Adrenal gland (tissue), 5 donors: ENCODE measurements around the gene SPATC1L.

Experiments
- CTCF ChIP-seq, 6 experiments: fragments of 450-650 bp in 4 of 6; fragments of 200-600 bp in 2 of 6; sonication (generic) in 1 of 6; IDR thresholded peaks; 1 replicate in 5 of 6; 2 replicates in 1 of 6; pipeline versions ENCODE4 v1.5.1 to v1.8.0; 2016 to 2021; ENCODE audit warnings: antibody characterized with exemption in 6 of 6, mild to moderate bottlenecking in 2 of 6, moderate library complexity in 1 of 6
- POLR2A ChIP-seq, 2 donors: fragments of 450-650 bp; IDR thresholded peaks; one replicate each; pipeline ENCODE4 v1.6.1; 2017; ENCODE audit warnings: antibody characterized with exemption in 2 of 2, mild to moderate bottlenecking in 2 of 2, moderate library complexity in 1 of 2
- donor health status: DM: no; HTN: no; CAD: no.

- TF ChIP-seq CTCF (IDR thresholded peaks at IDR 0.05) (no peak), POLR2A (IDR thresholded peaks at IDR 0.05) (no peak)
Observed at GRCh38 chr21:46119637-46120271, 64.5 kb downstream of the SPATC1L start.
